H1 (cell line): ENCODE measurements around the gene DARS2. TPM values are rescaled to one million over a fixed set of nuclear protein-coding genes. Genes with fewer than 3 reads are reported as not detected.

ENCODE experiments used
- polyA plus RNA-seq, 7 experiments: library from polyadenylated mRNA; depleted of rRNA in 3 of 7; stranded (reverse) in 5 of 7; unstranded in 2 of 7; fragments of >200 nt in 5 of 7; fragments of 200-250 nt in 2 of 7; gene quantifications; 1 replicate in 5 of 7; 2 replicates in 1 of 7; 4 replicates in 1 of 7; pipeline versions ENCODE4 v1.2.1 to v1.2.3, GENCODE V29; 2011 to 2013; ENCODE audit warnings: missing spikeins in 2 of 7, mixed read lengths in 2 of 7
- small RNA-seq: library from polyadenylated mRNA; stranded (forward); fragments of <200 nt; extraction: miRNeasy Mini kit (QIAGEN cat#:217004); gene quantifications from one replicate; pipeline ENCODE3, GENCODE V24; 2013; ENCODE audit not compliant: insufficient read depth
- total RNA-seq: library from RNA; stranded (reverse); fragmentation: NEBNext Ultra II Directional; extraction: Animal tissue kit (Norgen Biotek cat#: 25700); gene quantifications from 2 replicates; pipeline ENCODE4 v1.2.1, GENCODE V29; 2021

Gene DARS2
- total and polyA plus RNA-seq, 2 of the 8 experiments (the other 6 are each of a cell fraction or from before 2014, with no cell fraction given) = 21.0 to 35.2 TPM

Small RNA genes within 50 kb of the gene (small RNA-seq; reads per million reads assigned to genes)
- gene RF00019 = not detected

Other genes starting within 250 kb of the DARS2 start
- not detected in 2 replicates for gene SLC9C2, start 221.6 kb upstream of the DARS2 start, total RNA-seq
- gene SLC9C2, start 221.6 kb upstream of the DARS2 start, polyA plus RNA-seq (2011; rRNA removed) = not detected in 2 replicates
- not detected in 2 replicates for gene TEX50, start 189.3 kb upstream of the DARS2 start, total RNA-seq
- not detected in 2 replicates for gene TEX50, start 189.3 kb upstream of the DARS2 start, polyA plus RNA-seq (2011; rRNA removed)
- gene ANKRD45, start 154.8 kb upstream of the DARS2 start, total RNA-seq = 2.3 and 2.8 TPM in 2 replicates
- 0.33 and 0.41 TPM in 2 replicates for gene ANKRD45, start 154.8 kb upstream of the DARS2 start, polyA plus RNA-seq (2011; rRNA removed)
- gene KLHL20, start 109.7 kb upstream of the DARS2 start, total RNA-seq = 12.3 and 12.8 TPM in 2 replicates
- gene KLHL20, start 109.7 kb upstream of the DARS2 start, polyA plus RNA-seq (2011; rRNA removed) = 4.4 and 4.9 TPM in 2 replicates
- gene CENPL, start 210 bp downstream of the DARS2 start, total RNA-seq = 16.0 and 16.3 TPM in 2 replicates
- 4.5 and 6.6 TPM in 2 replicates for gene CENPL, start 210 bp downstream of the DARS2 start, polyA plus RNA-seq (2011; rRNA removed)
- 763 and 799 TPM in 2 replicates for gene GAS5, start 43.3 kb downstream of the DARS2 start, total RNA-seq
- gene GAS5, start 43.3 kb downstream of the DARS2 start, polyA plus RNA-seq (2011; rRNA removed) = 716 and 1,238 TPM in 2 replicates
- 11.3 and 12.5 TPM in 2 replicates for gene ZBTB37, start 43.7 kb downstream of the DARS2 start, total RNA-seq
- gene ZBTB37, start 43.7 kb downstream of the DARS2 start, polyA plus RNA-seq (2011; rRNA removed) = 1.6 and 1.7 TPM in 2 replicates
- not detected in 2 replicates for gene SERPINC1, start 92.7 kb downstream of the DARS2 start, total RNA-seq
- 0.08 TPM in 1 of 2 replicates, not detected in the other for gene SERPINC1, start 92.7 kb downstream of the DARS2 start, polyA plus RNA-seq (2011; rRNA removed)
- gene RC3H1, start 197.7 kb downstream of the DARS2 start, total RNA-seq = 29.5 and 32.2 TPM in 2 replicates
- gene RC3H1, start 197.7 kb downstream of the DARS2 start, polyA plus RNA-seq (2011; rRNA removed) = 5.1 and 7.4 TPM in 2 replicates